Ureter (tissue), 1 donor: ENCODE measurements around the gene LMTK2. TPM values are rescaled to one million over a fixed set of nuclear protein-coding genes. Genes with fewer than 3 reads are reported as not detected.

Source experiments
- DNase-seq: peaks from one replicate; pipeline ENCODE4 v3.0.0-alpha.2; 2020; ENCODE audit warnings: low spot score
- total RNA-seq: library from RNA; stranded (reverse); gene quantifications from one replicate; pipeline ENCODE4 v1.2.4, GENCODE V29; 2023
- donor health status: DM: yes; HTN: yes; CAD: no.

LMTK2 gene
- total RNA-seq, 1 donor from 2014 or later, result 34.1 TPM

DNA sequence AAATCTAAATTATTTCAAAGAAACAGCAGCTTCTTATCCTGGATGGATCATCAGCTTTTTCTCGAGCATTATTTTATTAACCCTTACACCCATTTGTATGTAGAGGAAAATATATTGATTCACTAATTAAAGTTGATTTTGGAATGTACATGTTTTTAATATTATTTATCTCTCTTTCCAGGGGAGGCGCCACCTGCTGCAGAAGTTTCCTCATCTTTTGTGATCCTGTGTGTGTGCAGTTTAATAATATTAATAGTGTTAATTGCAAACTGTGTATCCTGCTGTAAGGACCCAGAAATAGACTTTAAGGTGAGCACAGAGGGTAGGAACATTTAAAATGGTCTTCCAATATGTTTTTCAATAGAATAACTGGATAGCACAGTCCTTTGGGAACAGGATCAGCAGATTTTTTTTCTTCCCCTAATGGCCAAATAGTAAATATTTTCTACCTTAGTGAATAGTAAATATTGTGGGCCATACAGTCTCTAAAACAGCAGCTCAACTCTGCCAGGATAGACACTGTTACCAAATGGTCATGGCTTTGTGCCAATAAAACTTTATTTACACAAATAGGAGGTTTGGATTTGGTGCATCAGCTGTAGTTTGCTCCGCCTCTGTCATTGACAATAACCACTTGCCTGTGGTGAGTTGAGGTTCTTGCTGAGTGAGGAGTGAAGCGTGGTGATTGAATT, 30.6 kb downstream of the LMTK2 start:
- DNase-seq, result no peak

DNA sequence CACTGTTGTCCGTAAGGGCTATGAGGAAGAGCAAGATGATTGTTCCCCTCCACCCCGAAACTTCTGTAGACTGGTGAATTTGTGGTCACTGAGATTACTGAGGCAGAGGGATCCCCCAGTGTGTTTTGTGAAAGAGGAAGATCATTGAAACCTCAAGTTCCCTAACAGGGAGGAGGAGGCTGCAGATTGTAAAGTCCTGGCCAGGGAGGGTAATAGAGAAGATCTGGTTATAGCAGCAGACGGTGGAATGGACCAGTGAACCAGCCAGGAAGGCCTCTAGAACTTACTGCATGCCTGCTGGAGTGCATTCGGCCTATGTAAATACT, 31.1 kb downstream of the LMTK2 start:
- DNase-seq, result no peak

- DNase-seq, result no peak
Measured at GRCh38 chr7:98138672-98139071, 32.0 kb downstream of the LMTK2 start.

GRCh38 chr7:98142658-98143057, 36.0 kb downstream of the LMTK2 start:
- DNase-seq, result no peak

GRCh38 chr7:98148607-98149006, 41.9 kb downstream of the LMTK2 start:
- DNase-seq, result no peak

DNA sequence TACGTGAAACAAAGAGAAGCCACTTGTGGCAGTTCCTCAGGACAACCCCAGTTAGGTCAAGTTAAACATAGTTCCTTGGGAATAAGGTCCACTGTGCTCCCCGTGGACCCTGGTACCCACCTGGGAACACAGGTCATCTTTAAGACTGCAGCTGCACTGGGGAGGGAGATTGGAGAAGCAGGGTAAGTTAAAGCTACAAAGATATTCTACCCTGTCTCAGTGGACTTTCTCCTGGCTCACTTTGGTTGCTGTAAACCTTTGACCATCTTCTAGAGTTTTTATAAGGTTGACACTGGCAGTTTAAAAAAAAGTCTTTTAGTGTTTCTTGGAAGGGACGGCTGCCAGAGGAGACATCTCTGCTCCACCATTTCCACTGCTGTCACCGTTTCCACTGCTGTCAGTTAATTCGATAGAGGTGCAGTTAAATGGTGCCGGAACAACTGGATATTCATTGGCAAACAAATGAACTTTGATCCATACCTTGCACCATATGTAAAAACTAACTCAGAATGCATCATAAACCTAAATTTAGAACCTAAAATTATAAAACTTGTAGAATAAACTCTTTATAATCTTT, 42.5 kb downstream of the LMTK2 start:
- DNase-seq, result no peak

- no peak for DNase-seq
Measured at GRCh38 chr7:98151884-98152283, 45.2 kb downstream of the LMTK2 start.

- no peak for DNase-seq
Measured at GRCh38 chr7:98156700-98157099, 50.0 kb downstream of the LMTK2 start.

DNA sequence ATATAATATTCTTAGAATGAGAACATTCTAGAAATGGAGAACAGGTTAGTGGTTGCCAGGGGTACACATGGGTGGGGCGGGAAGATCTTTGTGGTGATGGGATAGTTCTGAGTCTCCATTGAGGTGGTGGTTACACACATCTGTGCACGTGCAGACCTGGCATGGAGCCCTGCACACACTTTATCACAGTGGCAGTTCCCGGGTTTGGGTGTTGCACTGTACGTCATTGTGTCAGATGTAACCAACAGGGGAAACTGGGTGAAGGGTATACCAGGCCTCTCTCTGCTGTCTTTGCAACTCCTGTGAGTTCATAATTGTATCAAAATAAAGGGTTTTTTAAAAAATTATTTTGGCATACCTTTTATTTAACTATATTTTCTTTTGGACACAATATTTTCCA, 51.1 kb downstream of the LMTK2 start:
- no peak for DNase-seq

- no peak for DNase-seq
Measured at GRCh38 chr7:98162758-98163157, 56.1 kb downstream of the LMTK2 start.

- no peak for DNase-seq
Measured at GRCh38 chr7:98163269-98163668, 56.6 kb downstream of the LMTK2 start.

- no peak for DNase-seq
Measured at GRCh38 chr7:98163704-98164494, 57.2 kb downstream of the LMTK2 start.

DNA sequence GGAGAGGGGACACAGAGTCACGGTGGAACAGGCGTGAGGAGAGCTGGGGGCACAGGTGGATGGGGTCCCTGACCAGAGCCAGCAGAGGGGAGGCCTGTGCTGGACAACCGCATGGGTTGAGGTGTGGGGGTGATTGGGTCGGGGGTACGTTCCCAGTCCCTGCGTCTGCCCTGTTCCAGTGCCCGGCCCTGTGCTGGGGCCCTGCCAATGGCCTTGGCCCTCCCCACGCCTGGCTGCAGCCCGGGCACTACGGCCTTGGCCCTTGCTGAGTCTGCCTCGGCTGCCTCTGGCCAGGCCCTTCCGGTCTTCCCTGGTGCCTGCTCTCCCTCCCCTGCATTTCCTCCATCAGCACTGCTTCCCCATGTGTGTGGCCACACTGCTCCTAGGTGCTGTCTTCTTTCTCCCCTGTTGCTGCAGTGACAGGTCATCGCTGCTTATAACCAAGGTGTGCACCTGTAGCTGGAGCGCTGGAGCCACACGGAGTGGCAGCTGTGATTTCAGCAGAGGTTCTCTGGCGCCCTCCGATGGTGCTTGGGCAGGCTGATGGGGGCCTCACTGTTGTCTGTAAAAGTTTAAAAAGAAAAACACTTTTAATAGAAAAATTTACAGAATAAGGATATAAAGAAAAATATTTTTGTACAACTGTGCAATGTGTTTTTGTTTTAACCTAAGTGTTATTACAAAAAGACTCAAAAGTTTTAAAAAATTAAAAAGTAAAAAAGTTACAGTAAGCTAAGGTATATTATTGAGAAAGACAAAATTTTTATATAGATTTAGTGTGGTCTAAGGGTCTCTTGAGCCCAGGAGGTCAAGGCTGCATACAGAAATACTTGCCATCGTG, 59.4 kb downstream of the LMTK2 start:
- DNase-seq, result no peak

- DNase-seq, result no peak
Measured at GRCh38 chr7:98166668-98166970, 60.0 kb downstream of the LMTK2 start.

GRCh38 chr7:98167653-98168052, 61.0 kb downstream of the LMTK2 start:
- no peak for DNase-seq

DNA sequence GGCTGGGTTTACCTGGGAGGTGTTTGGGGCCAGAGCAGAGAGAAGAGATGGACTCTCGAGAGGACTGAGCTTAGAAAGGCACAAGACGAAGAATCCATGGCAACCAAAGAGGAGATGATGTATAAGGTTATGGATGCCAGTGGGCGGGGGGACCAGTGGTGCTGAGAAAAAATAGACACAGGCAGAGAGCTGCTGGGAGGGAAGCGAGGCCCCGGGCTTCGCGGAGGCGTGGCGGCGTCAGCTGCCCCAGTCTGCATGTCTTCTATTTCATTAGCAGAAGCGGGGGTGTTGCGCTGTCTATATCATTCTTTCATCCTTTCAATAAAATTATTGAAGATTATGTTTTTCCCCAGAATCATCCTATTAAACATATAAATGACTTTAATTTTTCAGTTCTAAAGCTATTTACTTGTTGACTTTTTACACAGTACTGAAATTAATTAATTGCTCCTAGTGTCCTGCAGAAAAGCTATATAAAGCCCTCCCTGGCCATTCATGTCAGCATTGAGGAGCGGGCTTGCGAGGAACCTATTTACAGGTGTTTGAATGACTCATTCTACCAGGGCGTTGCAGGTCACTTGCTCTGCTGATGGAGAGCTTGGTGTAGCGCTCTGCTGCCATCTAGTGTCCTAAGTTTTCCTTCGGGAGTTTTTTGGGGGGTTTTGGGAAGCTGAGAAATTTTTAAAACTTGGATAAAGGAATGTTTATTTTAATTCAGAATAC, 61.7 kb downstream of the LMTK2 start:
- DNase-seq, result peak; percentile 66

DNA sequence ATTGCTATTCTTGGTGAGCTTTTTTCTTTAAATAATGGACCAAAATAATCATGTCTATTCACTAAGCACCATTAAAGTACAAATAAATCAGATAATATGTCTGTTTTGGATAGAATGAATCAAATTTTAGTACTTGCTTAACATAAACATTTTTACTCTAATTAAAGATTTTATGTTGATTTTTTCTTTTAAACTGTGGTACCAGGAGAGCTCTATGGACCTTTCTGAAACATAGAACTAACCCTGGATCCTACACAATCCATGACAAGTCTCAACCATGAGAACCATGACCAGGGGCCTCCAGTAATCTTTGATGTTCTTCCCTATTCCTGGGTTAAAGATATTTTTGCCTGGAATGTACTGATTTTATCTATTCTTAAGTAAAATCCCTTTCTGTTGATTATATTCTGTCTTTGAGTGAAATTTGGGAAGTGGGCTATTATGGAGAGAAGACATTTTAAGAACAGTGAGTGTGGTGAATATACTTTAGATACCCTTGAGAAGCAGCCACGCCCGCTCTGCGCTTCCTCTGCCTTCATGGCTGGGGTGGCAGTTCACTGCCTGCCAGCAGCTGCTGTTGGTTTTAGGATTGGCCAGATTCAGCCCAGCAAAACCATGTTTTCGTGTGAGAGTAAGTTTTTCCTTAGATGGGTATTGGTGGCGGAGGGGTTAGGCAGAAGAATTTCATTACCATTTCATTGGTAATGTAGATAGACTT, 62.4 kb downstream of the LMTK2 start:
- DNase-seq, result no peak

DNA sequence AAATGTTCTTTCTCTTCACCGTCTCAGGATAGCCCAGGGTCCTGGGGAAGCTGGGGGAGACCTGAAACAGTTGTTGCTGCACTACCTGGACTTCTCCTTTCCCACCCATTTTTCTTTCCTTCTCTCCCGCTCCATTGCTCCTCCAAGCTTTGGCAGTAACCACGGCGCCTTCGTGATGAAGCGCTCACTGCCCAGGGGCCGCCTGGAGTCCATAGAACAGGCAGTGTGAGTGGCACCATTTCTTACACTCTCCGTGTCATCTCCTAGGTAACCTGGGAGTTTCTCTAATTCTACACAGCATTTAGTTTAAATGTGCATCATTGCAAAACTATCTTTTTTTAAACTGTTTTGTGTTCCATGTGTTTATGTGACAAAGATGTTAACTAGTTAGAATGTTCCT, 64.3 kb downstream of the LMTK2 start:
- no peak for DNase-seq

GRCh38 chr7:98171449-98171848, 64.8 kb downstream of the LMTK2 start:
- DNase-seq, result no peak

- no peak for DNase-seq
Measured at GRCh38 chr7:98174334-98175259, 67.9 kb downstream of the LMTK2 start.
